T1000 (cell line): ENCODE data around the gene JAZF1.

Experiments
- DNase-seq: peaks from one replicate; lab custom pipeline; 2025; ENCODE audit warnings: mixed read lengths; lab: John Stamatoyannopoulos, UW

JAZF1 gene

GRCh38 chr7:28008171-28008570 lies 172.4 kb downstream of the JAZF1 start:
- DNase-seq: no peak

GRCh38 chr7:28006491-28006890 lies 174.1 kb downstream of the JAZF1 start:
- DNase-seq: no peak

- DNase-seq: no peak
Observed at GRCh38 chr7:28005847-28006231, 174.8 kb downstream of the JAZF1 start.

GRCh38 chr7:28005075-28005846 lies 175.3 kb downstream of the JAZF1 start:
- DNase-seq: no peak

- no peak for DNase-seq
Observed at GRCh38 chr7:28003408-28003807, 177.2 kb downstream of the JAZF1 start.

- no peak for DNase-seq
Observed at GRCh38 chr7:28002638-28003037, 178.0 kb downstream of the JAZF1 start.

- no peak for DNase-seq
Observed at GRCh38 chr7:28001896-28002295, 178.7 kb downstream of the JAZF1 start.

GRCh38 chr7:27999829-28000228 lies 180.8 kb downstream of the JAZF1 start:
- no peak for DNase-seq

GRCh38 chr7:27998382-27998781 lies 182.2 kb downstream of the JAZF1 start:
- no peak for DNase-seq

- no peak for DNase-seq
Observed at GRCh38 chr7:27997188-27997707, 183.3 kb downstream of the JAZF1 start.

GRCh38 chr7:27996141-27996540 lies 184.5 kb downstream of the JAZF1 start:
- DNase-seq: no peak

GRCh38 chr7:27995228-27995627 lies 185.4 kb downstream of the JAZF1 start:
- DNase-seq: no peak

- DNase-seq: no peak
Observed at GRCh38 chr7:27994639-27995038, 186.0 kb downstream of the JAZF1 start.

GRCh38 chr7:27992755-27993493 lies 187.7 kb downstream of the JAZF1 start:
- no peak for DNase-seq

GRCh38 chr7:27992097-27992496 lies 188.5 kb downstream of the JAZF1 start:
- DNase-seq: no peak

- no peak for DNase-seq
Observed at GRCh38 chr7:27991006-27991528, 189.5 kb downstream of the JAZF1 start.

- DNase-seq: no peak
Observed at GRCh38 chr7:27976531-27976930, 204.1 kb downstream of the JAZF1 start.

GRCh38 chr7:27973625-27974024 lies 207.0 kb downstream of the JAZF1 start:
- no peak for DNase-seq

GRCh38 chr7:27972276-27972675 lies 208.3 kb downstream of the JAZF1 start:
- DNase-seq: no peak

GRCh38 chr7:27971171-27971812 lies 209.3 kb downstream of the JAZF1 start:
- no peak for DNase-seq

GRCh38 chr7:27970350-27970749 lies 210.2 kb downstream of the JAZF1 start:
- DNase-seq: no peak

- DNase-seq: no peak
Observed at GRCh38 chr7:27969346-27969745, 211.2 kb downstream of the JAZF1 start.

GRCh38 chr7:27967639-27968038 lies 213.0 kb downstream of the JAZF1 start:
- DNase-seq: no peak
